NCI-H1417 (cell line): ENCODE data around the gene PODNL1.

Experiments
- DNase-seq, 3 experiments: peaks; one replicate each; lab custom pipeline; 2025; lab: John Stamatoyannopoulos, UW

The PODNL1 gene, protein sequence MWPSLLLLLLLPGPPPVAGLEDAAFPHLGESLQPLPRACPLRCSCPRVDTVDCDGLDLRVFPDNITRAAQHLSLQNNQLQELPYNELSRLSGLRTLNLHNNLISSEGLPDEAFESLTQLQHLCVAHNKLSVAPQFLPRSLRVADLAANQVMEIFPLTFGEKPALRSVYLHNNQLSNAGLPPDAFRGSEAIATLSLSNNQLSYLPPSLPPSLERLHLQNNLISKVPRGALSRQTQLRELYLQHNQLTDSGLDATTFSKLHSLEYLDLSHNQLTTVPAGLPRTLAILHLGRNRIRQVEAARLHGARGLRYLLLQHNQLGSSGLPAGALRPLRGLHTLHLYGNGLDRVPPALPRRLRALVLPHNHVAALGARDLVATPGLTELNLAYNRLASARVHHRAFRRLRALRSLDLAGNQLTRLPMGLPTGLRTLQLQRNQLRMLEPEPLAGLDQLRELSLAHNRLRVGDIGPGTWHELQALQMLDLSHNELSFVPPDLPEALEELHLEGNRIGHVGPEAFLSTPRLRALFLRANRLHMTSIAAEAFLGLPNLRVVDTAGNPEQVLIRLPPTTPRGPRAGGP

DNA sequence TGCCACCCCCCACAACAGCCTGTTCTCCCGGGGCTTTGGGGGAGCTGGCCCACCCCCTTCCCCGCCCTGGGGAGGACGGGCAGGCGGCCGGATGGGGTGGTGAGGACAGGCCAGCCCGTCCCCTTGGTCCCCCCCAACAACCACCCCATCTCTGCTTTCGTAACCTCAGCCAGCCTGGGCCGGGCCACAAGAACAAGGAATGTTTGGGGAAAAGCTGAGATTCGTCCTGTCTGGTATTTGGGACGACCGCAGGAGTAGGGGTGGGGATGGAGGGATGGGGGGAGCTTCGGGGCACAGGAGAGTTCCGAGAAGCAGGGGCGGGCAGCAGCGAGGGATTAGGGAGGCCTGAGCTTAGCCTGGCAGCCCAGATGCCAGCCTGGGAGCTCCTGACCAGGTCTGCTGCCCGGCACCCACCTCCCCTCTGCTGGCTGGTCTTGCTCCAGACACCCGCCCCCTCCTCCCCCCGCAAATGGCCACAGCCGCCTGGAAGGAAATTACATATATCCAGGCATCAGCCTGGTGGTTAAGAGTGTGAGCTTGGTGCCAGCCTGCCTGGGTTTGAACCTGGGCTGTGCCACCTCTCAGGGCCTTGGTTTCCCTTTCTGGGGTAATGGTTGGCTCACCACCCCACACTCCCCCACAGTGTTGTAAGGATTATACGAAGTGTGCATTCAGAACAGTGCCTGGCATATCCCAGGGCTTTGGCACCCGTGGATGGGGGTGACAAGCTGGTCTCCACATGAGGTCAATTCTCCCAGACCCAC lies at the start of gene PODNL1:
Gene PODNL1 (minus strand): TSS at position 117 of the 764 bp plus-strand sequence. CDS start 236 bp downstream, outside the sequence.
- DNase-seq, result no peak

DNA sequence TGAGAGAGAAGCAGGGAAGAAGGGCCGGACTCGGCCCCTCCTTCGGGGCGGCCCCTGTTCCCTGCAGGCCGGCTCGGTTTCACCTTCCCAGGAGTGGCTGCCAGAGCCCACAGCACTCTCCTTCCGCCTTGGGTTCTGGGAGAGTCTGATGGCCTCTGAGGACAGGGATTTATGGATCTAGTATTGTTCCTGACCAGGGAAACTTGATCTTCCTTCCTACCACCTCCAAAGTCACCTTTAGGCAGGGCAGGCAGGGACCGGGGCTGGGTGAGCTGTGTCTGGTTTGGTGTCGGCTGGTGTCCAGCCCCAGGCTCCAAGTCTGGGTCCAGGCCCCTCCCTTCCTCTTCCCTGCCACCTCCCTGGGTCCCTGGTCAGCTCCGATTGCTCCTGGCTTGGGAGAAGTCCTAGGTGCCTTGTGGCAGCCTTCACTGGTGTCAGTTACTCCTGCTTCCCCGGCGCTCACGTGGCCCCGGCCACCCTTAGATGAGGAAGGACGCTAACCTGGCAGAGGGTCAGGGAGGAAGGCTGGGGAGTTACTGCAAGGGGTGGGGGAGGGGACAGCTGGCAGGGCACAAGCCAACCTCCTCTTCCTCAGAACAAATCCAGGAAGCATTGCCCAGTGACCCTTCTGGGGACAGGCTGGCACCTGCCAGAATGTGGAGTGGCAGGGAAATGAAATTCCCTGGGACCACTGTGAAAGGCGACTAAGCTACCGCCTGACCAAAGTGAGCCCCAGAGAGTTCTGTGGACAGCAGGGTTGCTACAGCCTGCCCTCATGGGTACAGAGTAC lies 49.1 kb upstream of the PODNL1 start:
- DNase-seq, result no peak

DNA sequence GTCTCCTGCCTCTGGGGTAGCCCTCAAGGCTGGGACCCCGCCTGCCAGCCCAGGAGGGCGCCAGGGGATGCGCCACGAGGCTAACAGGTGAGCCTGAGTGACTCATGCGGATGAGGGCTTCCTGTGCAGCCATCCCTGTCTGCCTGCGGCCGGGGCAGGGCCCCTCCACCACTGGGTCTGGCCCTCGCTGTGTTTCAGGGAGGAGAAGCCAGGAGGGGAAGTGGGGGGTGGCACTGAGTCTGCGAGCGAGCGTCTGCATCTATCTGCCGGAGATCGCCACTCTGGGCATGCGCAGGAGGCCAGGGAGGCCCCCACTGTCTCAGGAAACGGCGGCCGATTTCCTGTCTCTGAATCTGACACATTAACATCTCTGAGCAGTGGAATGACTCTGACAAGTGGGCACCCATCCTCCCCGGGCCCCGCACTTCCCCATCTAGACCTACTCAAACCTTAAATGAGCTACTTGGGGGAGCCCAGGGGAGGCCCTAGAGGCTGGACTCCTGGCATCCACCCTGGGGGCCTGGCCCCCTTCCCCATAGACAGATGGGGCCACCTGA lies 48.2 kb upstream of the PODNL1 start:
- peak; percentile 63 to 95 (median 91) for DNase-seq

DNA sequence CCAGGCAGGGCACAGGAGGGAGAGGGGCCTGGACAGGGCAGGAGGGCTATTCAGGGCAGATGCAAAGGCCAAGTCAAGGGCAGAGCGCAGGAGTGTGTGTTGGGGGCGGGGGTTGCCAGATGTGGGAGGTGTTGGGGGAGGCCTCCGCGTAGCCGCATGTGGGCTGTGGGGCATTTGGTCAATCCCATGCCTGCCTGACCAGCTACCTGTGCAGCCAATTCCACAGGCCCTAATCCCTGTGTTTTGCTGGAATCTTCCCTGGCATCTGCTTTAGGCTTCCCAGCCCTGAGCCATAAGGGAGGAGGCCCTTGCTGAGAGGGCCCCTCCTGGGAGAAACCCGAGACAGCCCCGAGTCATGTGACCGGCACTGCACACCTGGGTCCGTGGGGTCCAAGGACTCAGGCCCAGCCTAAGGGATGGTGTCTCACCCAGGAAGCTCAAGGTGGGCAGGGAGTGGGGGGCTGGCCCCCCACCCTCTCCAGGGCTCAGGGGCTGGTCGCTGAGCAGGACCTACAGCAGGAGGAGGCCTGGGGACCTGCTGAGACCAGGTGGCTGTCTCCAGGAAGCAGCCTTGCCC lies 47.6 kb upstream of the PODNL1 start:
- peak in 2 of 3 experiments; percentile 68 to 86 for DNase-seq

DNA sequence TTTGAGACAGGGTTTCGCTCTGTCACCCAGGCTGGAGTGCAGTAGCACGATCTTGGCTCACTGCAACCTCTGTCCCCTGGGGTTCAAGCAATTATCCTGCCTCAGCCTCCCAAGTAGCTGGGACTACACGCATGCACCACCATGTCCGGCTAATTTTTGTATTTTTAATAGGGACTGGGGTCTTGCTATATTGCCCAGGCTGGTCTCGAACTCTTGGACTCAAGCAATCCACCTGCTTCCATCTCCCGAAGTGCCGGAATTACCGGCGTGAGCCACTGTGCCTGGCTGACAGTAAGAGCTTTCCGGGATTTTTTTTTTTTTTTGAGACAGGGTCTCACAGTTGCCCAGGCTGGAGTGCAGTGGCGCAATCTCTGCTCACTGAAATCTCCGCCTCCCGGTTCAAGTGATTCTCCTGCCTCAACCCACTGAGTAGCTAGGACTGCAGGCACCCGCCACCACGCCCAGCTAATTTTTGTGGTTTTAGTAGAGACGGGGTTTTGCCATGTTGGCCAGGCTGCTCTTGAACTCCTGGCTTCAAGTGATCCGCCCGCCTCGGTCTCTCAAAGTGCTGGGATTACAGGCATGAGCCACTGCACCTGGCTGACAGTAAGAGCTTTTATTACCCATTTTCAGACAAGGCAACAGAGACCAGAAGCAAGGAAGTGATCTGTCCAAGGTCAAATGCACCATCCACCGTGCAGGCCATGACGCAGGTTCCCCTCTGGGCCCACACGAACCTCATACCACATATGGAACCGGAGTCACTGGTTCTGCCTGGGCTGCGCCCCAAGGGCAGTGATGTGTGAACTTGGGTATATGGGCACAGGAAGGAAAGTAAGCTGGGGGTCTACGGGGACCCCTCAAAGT lies 46.9 kb upstream of the PODNL1 start:
- DNase-seq, result peak in 2 of 3 experiments; percentile 19 to 61

DNA sequence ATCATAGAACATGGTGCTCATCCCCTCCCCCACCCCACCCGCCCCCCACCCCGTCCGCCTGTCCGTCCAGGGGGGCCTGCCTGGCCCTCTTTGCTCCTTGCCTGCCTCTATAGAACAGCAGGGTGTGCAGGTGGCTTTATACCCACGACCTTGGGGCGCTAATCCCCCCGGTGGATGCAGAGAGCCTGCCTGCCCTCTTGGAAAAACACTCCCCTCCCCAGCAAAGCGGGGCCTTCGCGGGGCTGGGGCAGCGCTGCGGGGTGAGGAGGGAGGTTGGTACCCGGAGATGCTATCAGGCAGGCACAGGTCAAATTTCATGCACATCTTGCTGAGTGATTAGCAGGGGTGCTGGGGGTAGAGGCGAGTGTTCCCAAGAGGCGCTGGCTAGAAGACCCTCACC lies 46.0 kb upstream of the PODNL1 start:
- DNase-seq, result peak in 1 of 3 experiments; percentile 64

DNA sequence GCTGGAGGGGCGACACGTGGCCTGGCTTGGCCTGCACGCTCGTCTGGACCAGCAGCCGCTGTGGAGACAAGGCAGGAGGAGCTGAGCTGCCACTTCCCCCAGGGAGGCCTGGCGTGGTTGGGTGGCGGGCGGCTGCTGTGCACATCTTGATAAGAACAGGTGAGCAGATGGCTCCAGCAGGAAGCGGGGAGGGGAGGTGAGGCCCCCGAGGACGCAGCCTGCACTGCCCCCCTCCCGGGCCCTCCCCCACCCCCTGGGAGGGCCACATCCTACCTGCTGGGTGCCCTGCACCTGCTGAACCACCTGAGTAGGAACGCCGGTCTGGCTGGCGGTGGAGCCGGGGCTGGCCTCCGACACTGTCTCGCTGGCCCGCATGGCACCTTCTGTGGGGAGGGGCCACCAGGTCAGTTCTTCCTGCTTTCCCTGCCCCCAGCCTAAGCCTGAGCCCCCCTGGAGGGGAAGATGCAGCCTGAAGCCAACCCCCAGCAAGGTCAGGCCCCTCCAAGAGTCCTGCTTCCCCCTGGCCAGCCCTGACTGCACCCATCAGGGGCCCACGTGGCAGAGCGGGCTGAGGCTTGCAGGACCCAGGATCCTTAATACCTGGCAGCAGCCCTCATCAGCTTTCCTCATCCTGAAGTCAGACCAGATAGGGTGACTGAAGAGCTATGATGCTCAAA lies 45.1 kb upstream of the PODNL1 start:
- DNase-seq, result peak; percentile 23 to 95 (median 94)

DNA sequence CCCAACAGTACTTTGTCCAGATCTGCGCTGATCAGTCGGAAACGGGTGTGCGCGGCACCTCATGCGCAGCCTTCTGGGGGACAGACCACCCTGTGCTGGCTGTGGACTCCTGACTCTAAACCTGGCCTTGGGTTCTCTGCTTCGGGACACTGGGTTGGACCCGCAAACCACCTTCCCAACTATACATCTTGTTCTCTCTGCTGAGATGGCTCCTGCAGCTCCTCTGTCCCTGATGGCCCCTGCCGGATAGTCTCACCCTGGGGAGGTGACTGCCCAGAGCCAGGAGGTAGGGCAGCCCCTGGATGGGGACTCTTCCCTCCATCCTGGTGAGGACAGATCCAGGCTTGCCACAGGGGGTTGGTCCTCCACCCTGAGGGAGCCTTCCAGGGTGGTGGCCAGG lies 44.6 kb upstream of the PODNL1 start:
- DNase-seq, result no peak

DNA sequence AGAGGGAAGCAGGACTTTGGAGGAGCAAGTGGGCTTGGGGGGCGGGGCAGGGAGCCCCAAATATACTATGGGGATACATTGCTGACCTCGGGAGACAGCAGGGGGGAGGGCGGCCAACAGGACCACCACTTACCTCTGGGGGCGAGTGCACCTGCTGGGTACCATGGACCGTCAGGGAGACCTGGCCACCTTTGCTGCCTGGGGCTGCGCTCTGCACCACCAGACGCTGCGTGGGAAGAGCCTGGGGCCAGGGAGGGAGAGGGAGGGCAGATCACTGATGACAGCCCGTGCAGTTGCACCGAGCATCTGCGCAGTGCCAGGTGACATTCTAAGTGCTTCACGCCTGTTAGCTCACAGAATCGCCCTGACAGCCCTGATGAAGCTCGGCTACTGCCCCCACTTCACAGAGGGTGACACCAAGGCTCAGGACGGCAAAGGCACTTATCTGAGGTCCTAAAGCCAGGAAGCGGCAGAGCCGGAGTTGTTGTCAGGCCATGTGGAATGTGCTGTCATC lies 43.8 kb upstream of the PODNL1 start:
- peak in 2 of 3 experiments; percentile 50 to 68 for DNase-seq

DNA sequence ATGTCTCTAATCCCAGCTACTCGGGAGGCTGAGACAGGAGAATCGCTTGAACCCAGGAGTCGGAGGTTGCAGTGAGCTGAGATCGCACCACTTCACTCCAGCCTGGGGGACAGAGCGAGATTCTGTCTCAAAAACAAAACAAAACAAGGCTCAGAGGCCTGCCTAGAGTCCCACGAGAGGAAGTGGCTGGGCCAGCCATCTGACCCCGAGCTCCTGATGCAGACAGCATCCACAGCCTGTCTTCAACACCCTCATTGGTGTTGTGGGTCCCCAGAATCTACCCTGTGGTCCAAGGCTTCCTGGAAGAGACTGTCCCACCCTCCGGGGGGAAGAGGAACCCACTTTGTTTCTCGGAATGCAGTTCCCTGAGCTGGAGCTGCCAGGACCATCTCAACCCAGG lies 43.2 kb upstream of the PODNL1 start:
- DNase-seq, result no peak

DNA sequence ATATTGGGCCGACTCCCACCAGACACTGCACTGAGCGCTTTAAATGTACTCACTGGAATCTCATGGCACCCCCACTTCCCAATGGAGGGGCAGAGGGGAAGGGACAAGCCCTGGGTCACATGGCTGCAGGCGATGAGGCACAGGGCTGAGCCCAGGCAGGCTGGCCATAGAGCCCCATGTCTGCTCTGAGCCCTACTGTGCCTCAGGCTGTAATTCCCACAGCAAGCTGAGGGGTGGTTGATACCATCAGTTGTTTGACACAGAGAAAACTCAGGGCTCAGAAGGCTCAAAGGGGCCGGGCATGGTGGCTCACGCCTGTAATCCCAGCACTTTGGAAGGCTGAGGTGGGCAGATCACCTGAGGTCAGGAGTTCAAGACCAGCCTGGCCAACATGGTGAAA lies 42.8 kb upstream of the PODNL1 start:
- DNase-seq, result no peak

DNA sequence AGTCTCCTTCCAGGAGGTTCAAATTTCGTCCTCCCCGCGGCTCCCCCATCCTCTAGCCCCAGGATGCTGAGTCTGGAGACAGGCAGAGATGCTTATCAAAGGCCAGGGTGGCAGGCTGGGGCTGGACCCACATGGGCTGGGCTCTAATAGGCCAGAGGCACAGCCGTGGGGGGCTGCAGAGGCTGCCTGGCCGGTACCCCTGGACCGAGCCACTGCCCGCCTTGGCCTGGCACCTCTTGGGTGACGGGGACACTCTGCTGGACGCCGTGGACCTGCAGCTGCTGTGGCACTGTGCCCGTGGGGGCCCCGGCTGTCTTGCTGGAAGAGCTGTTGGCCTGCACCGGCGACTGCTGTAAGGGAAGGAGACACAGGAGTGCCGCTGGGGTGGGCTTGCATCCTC lies 42.1 kb upstream of the PODNL1 start:
- DNase-seq, result no peak

DNA sequence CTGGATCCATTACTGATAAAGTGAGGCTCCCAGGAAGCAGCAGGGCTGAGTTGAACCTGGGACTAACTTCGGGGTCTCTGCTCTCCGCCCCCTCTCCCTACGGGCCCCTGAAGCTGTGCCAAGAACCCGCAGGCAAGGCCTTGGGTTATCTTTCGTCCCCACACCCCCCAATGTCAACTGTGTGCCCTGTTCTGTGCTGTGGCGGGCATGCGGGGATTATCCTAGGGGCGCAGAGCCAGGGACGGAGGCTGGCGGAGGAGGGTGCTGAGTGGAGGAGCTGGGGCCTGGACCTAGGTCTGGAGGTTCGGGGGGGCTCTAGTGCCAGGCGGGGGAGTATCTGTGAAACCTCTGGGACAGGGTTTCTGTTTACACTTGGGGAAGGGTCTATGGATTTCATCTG lies 41.5 kb upstream of the PODNL1 start:
- DNase-seq, result no peak

DNA sequence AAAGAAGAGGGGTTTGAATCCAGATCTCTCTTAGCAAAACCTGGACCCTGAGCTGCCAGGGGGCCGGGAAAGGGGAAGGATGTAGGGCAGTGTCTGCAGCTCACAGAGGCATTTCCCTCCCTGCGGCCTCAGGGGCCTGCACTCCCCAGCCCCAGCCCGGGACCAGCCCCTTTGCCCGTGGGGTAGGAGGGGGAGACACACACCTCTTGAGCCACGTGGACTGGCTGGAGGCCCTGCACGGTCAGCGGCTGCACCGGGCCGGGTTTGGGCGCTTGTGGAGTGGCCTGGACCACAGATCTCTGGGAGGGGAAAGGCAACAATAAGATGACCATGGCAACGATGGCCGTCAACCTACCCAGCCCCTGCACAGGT lies 41.0 kb upstream of the PODNL1 start:
- no peak for DNase-seq

DNA sequence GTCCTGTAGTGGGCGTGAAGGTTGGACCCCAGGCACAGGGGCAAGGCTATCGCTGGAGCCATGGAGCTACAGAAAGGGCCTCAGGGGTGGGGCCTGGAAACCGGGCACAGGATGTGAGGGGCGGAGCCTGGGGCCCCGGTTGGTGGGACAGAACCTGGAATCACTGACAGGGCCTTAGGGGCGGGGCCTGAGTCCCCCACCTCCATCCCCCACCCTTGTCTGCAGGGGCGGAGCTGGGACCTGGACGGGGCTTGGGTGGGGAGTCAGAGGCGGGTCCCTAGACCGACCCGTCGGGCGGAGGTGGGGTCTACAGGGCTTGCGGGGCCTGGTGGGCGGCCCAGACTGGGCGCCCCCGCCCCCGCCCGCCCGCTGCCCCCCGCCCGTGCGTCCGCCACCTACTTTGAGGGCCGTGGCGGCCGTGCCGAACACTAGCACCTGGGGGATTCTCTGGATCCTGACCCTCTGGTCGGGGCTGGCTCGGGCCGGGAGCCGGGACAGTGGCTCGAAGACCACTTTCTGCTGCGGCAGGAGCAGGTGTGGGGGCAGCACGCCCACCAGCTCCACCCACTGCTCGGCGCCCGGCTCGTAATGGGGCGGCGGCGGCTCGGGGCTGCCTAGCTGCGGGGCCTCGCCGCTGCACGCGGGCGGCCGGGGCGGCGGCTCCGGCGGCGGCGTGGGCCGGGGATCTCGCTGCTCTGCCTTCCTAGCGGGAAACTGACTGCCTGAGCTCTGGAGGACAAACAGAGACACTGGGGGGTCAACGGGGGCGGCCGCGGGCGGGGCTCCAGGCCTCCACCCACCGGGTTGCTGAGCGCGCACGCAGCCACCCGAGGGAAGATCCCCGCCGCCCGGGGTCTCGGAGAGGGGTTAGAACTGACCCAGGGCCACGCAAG lies 40.4 kb upstream of the PODNL1 start:
- DNase-seq, result no peak

DNA sequence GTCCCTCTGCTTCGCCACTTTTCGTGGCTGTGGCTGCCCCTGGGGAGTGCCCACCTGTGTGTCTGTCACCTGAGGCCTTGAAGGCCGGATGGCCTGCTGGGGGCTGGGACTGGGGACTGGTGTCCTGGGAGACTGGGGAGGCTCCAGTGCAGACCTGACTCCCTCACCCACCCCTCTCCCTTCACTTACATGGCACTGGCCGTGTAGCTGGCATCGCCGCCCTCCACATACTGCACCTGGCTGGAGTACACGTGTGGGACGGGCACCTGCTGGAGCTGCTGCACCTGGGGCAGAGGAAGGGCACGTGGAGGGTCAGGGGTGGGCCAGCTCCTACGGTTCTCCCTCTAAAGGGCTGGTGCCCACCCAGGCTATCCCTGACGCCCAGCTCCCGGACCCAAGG lies 39.6 kb upstream of the PODNL1 start:
- no peak for DNase-seq

DNA sequence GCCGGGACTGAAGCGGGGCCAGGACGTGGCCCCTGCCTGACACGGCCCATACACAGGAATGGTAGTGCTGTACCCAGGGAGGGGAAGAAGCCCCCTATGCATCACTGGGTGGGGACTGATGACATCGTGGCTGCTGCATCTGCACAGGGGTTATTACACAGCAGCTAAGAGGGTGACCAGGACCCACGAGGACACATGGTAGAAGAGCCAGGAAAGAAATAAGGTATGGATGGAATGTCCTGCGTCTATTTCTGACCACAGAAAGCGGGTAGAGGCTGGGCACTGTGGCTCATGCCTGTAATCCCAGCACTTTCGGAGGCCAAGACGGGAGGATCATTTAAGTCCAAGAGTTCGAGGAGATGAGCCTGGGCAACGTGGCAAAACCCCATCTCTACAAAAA lies 38.2 kb upstream of the PODNL1 start:
- no peak for DNase-seq

DNA sequence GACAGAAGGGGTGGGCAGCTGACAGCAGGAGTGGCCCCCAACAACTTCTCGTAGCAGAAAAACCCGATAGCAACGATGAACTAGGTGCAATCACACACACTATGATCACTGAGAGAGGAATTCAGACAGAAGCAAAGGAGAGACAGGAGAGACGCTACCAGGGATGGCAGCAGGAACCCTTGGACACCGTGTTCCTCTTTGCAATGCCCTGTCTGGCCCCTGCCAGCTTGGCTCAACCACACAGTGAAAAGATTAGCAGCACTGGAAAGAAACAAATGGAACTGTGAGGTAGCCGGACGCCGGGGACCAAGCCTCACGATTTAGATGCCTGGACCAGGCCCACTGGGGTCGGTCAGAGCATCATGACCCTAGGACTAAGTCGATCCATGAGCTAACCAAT lies 37.7 kb upstream of the PODNL1 start:
- DNase-seq, result no peak

DNA sequence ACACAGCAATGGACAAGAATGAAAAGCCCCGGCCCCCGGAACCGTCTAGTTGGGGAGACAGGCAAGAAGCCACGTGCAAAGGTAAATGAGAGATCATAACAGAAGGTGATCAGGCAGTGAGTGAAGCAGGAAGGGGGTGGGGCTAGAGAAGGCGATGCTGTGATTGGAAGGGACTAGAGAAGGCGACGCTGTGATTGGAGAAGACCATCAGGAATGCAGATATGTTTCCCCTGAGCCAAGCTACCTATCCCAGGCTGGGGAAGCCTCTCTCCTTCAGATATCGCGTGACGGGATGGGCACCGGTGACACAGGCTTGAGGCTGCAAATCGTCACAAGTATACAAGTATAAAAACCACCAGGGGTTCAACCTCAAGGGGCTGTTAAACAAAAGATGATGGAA lies 35.9 kb upstream of the PODNL1 start:
- peak; percentile 30 to 39 (median 36) for DNase-seq
